ENCODE results near the gene RNF187.
A peak's percentile ranks its signal among the peaks of the same experiment; 100 is the strongest.

Gene RNF187

GRCh38 chr1:228487336-228488124 lies at the start of gene RNF187:
Gene RNF187 (plus strand): TSS chr1:228487382.
- peak; percentile 96 for DNase-seq (ENCODE audit: low spot score)
- no peak for TF ChIP-seq CTCF (IDR thresholded peaks at IDR 0.05; ENCODE audit: extremely low read depth, missing control alignments)

DNA sequence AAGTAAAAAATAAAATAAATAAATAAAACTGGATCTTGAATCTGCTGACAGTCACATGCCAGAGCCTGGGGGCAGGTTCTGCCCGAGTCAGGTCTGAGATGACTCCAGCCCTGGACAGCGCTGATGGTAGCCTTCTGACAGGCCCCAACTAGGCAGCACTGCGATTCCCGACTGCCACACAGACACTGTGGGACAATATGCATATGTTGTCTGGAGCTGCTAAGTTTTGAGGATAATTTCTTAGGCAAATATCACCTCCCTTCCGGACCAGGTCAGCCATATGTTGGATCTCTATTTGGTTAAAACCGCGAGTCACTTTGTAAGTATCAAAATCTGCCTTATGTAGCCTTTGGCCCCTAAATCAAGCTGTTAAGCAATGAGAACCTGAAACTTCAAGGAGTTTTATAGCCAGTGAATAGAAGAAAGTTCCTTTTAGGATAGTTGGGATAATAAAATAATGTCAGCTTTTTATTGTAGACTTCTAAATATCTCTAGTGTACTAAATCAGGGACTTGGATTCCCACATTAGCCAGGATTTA lies 49.7 kb upstream of the RNF187 start:
- DNase-seq (ENCODE audit: low spot score), result no peak
- TF ChIP-seq CTCF (IDR thresholded peaks at IDR 0.05; ENCODE audit: extremely low read depth, missing control alignments), result no peak

- no peak for DNase-seq (ENCODE audit: low spot score)
- TF ChIP-seq CTCF (IDR thresholded peaks at IDR 0.05; ENCODE audit: extremely low read depth, missing control alignments), result no peak
Measured at GRCh38 chr1:228438266-228438665, 48.9 kb upstream of the RNF187 start.

- no peak for DNase-seq (ENCODE audit: low spot score)
- TF ChIP-seq CTCF (IDR thresholded peaks at IDR 0.05; ENCODE audit: extremely low read depth, missing control alignments), result no peak
Measured at GRCh38 chr1:228440761-228441500, 46.3 kb upstream of the RNF187 start.

GRCh38 chr1:228443395-228443794 lies 43.8 kb upstream of the RNF187 start:
- TF ChIP-seq CTCF (IDR thresholded peaks at IDR 0.05; ENCODE audit: extremely low read depth, missing control alignments), result no peak
- no peak for DNase-seq (ENCODE audit: low spot score)

- no peak for TF ChIP-seq CTCF (IDR thresholded peaks at IDR 0.05; ENCODE audit: extremely low read depth, missing control alignments)
- DNase-seq (ENCODE audit: low spot score), result no peak
Measured at GRCh38 chr1:228445490-228445842, 41.7 kb upstream of the RNF187 start.

Measured in GM20000 (cell line).